CD14-positive monocyte (primary cell): ENCODE results near the gene EFHB. TPM values are rescaled to one million over a fixed set of nuclear protein-coding genes. Genes with fewer than 3 reads are reported as not detected.

Source experiments
- DNase-seq, 3 donors: peaks; one replicate each; pipeline ENCODE4 v3.0.0-alpha.2; 2011 to 2022
- H2AFZ ChIP-seq: 2 replicates; pipeline ENCODE4 v1.6.0; 2012; ENCODE audit warnings: mild to moderate bottlenecking, low read depth, low read length, inconsistent platforms; ENCODE audit not compliant: insufficient read depth, poor library complexity, severe bottlenecking
- H3K27ac ChIP-seq, 2 donors: 1 replicate in 1 of 2; 2 replicates in 1 of 2; pipeline ENCODE4 v1.5.1; 2012 to 2013; ENCODE audit warnings: low read length in 2 of 2, control low read depth in 1 of 2, inconsistent platforms in 1 of 2, low read depth in 1 of 2, mild to moderate bottlenecking in 1 of 2
- H3K27me3 ChIP-seq, 2 donors: one replicate each; pipeline versions ENCODE4 v1.6.0 to v1.6.1; 2011 to 2013; ENCODE audit warnings: low read length in 2 of 2; ENCODE audit not compliant: control insufficient read depth in 2 of 2, insufficient read depth in 2 of 2
- H3K36me3 ChIP-seq, 2 donors: replicated peaks in 1 of 2; 1 replicate in 1 of 2; 2 replicates in 1 of 2; pipeline versions ENCODE4 v1.5.1 to v1.6.1; 2012 to 2013; ENCODE audit warnings: low read length in 2 of 2, control low read depth in 1 of 2, inconsistent platforms in 1 of 2, mild to moderate bottlenecking in 1 of 2; ENCODE audit not compliant: insufficient read depth in 2 of 2, control insufficient read depth in 1 of 2
- H3K4me1 ChIP-seq, 2 donors: 1 replicate in 1 of 2; 2 replicates in 1 of 2; pipeline versions ENCODE4 v1.5.1 to v1.6.1; 2012 to 2013; ENCODE audit warnings: low read length in 2 of 2, control low read depth in 1 of 2, inconsistent platforms in 1 of 2, mild to moderate bottlenecking in 1 of 2, moderate library complexity in 1 of 2; ENCODE audit not compliant: insufficient read depth in 2 of 2, control insufficient read depth in 1 of 2
- H3K4me2 ChIP-seq: replicated peaks from 2 replicates; pipeline ENCODE3; 2012; ENCODE audit warnings: low read length, moderate library complexity, mild to moderate bottlenecking; ENCODE audit not compliant: poor library complexity, severe bottlenecking; ENCODE audit errors: extremely low read depth
- H3K4me3 ChIP-seq, 3 experiments: fragments of 200-600 bp in 1 of 3; sonication (generic) in 1 of 3; replicated peaks in 1 of 3; 1 replicate in 2 of 3; 2 replicates in 1 of 3; pipeline ENCODE4 v1.5.1; 2011 to 2013; ENCODE audit warnings: low read length in 3 of 3, mild to moderate bottlenecking in 3 of 3, control low read depth in 2 of 3, low read depth in 2 of 3, inconsistent platforms in 1 of 3, moderate library complexity in 1 of 3
- H3K79me2 ChIP-seq: 2 replicates; pipeline ENCODE4 v1.6.0; 2012; ENCODE audit warnings: mild to moderate bottlenecking, control low read depth, inconsistent platforms, low read length, moderate library complexity; ENCODE audit not compliant: insufficient read depth
- H3K9ac ChIP-seq: 2 replicates; pipeline ENCODE4 v1.6.0; 2017; ENCODE audit warnings: low read length, mild to moderate bottlenecking; ENCODE audit not compliant: insufficient read depth, poor library complexity, severe bottlenecking
- H3K9me3 ChIP-seq, 2 donors: replicated peaks in 1 of 2; 1 replicate in 1 of 2; 2 replicates in 1 of 2; pipeline versions ENCODE4 v1.5.1 to v1.6.1; 2012 to 2013; ENCODE audit warnings: low read length in 2 of 2, control low read depth in 1 of 2; ENCODE audit not compliant: control insufficient read depth in 1 of 2, insufficient read depth in 1 of 2
- H4K20me1 ChIP-seq: 2 replicates; pipeline ENCODE4 v1.6.0; 2012; ENCODE audit warnings: mild to moderate bottlenecking, low read length, control low read depth, moderate library complexity; ENCODE audit not compliant: insufficient read depth
- H3K27ac Mint-ChIP-seq, 7 donors: one replicate each; pipeline ENCODE4 v1.8.0; 2020; ENCODE audit warnings: mild to moderate bottlenecking in 7 of 7, mixed read lengths in 7 of 7, moderate library complexity in 6 of 7, inconsistent platforms in 2 of 7
- H3K27me3 Mint-ChIP-seq, 3 donors: one replicate each; pipeline ENCODE4 v1.8.0; 2021 to 2022; ENCODE audit warnings: low read depth in 3 of 3, mild to moderate bottlenecking in 3 of 3, mixed read lengths in 3 of 3, moderate library complexity in 3 of 3, inconsistent platforms in 1 of 3
- H3K36me3 Mint-ChIP-seq, 2 donors: one replicate each; pipeline ENCODE4 v1.8.0; 2020; ENCODE audit warnings: mixed read lengths in 2 of 2, inconsistent platforms in 1 of 2, mild to moderate bottlenecking in 1 of 2
- H3K4me1 Mint-ChIP-seq: one replicate; pipeline ENCODE4 v1.8.0; 2020; ENCODE audit warnings: mild to moderate bottlenecking, mixed read lengths
- H3K4me3 Mint-ChIP-seq, 2 donors: one replicate each; pipeline ENCODE4 v1.8.0; 2020; ENCODE audit warnings: mild to moderate bottlenecking in 2 of 2, mixed read lengths in 2 of 2, moderate library complexity in 1 of 2
- H3K9me3 Mint-ChIP-seq, 7 donors: one replicate each; pipeline ENCODE4 v1.8.0; 2020 to 2022; ENCODE audit warnings: mixed read lengths in 7 of 7, mild to moderate bottlenecking in 6 of 7, moderate library complexity in 6 of 7, inconsistent platforms in 2 of 7
- CTCF ChIP-seq: fragments of 200-600 bp; IDR thresholded peaks from one replicate; pipeline ENCODE4 v1.8.0; 2022; ENCODE audit warnings: antibody characterized with exemption, mild to moderate bottlenecking
- WGBS: methylation state at CpG from one replicate; pipeline ENCODE4 v1.1.5; 2013; ENCODE audit warnings: missing lambda C conversion rate; ENCODE audit not compliant: insufficient coverage; 5-methylcytosine and 5-hydroxymethylcytosine counted together
- intact Hi-C, 2 donors: fragments of 100-400 bp; cut with micrococcal nuclease; formaldehyde crosslinking; loops; one replicate each; pipeline versions ENCODE4 v1.15.0 to v1.15.1; 2023
- polyA plus RNA-seq, 3 donors: library from polyadenylated mRNA; depleted of rRNA in 1 of 3; unstranded in 2 of 3; stranded (reverse) in 1 of 3; fragments of 300-500 nt in 2 of 3; fragments of >200 nt in 1 of 3; fragmentation: Illumina TruSeq in 2 of 3; gene quantifications; 1 replicate in 2 of 3; 2 replicates in 1 of 3; pipeline ENCODE4 v1.2.3, GENCODE V29; 2012 to 2021

EFHB gene
- polyA plus RNA-seq, 3 donors = 0.16 to 0.80 (median 0.73) TPM

GRCh38 chr3:19954676-19955075 lies 20.7 kb upstream of the EFHB start:
- Mint-ChIP-seq H3K27ac (peak overlapping the region in 3 of 7 donors; percentile 5 to 86 (median 33)), H3K36me3 (peaks cover 43 to 66% of the 10 kb centered on the region in 2 donors)
- 100% methylated on average over 2 of the region's 4 CpGs for WGBS

GRCh38 chr3:19950316-19950715 lies 16.3 kb upstream of the EFHB start:
- Mint-ChIP-seq H3K36me3 (peaks cover 25 to 37% of the 10 kb centered on the region in 2 donors), H3K9me3 (peaks cover 0 to 2% (median 0%) of the 10 kb centered on the region in 7 donors), H3K4me3 (no peak overlapping the region), H3K27ac (no peak overlapping the region), H3K27me3 (no peaks in the 10 kb centered on the region), H3K4me1 (peaks cover 37% of the 10 kb centered on the region)
- H3K79me2 ChIP-seq = peaks cover 80% of the 10 kb centered on the region
- peaks cover 20 to 32% of the 10 kb centered on the region in 2 donors for H3K4me1 ChIP-seq
- no peak overlapping the region for H3K27ac ChIP-seq
- no peaks in the 10 kb centered on the region for H3K9me3 ChIP-seq
- no peak overlapping the region for H3K4me2 ChIP-seq
- peaks cover 75% of the 10 kb centered on the region for H4K20me1 ChIP-seq
- DNase-seq = no peak
- H3K36me3 ChIP-seq = peaks cover 42 to 51% of the 10 kb centered on the region in 2 donors
- intact Hi-C loops = no loop called here
- no peak overlapping the region for H3K9ac ChIP-seq
- no peak overlapping the region for H3K4me3 ChIP-seq
- no peaks in the 10 kb centered on the region for H3K27me3 ChIP-seq
- no peak for TF ChIP-seq CTCF
- no peak overlapping the region for H2AFZ ChIP-seq
- WGBS = 100% methylated on average over 1 of the region's 2 CpGs

More at GRCh38 chr3:19954676-19955075, 20.7 kb upstream of the EFHB start:
- H4K20me1 ChIP-seq = peaks cover 99% of the 10 kb centered on the region
- no peak overlapping the region for H3K4me2 ChIP-seq
- H3K36me3 ChIP-seq = peaks cover 51 to 87% of the 10 kb centered on the region in 2 donors
- intact Hi-C loops = no loop called here
- peaks cover 0 to 4% of the 10 kb centered on the region in 2 donors for H3K4me1 ChIP-seq
- H3K9me3 ChIP-seq = no peaks in the 10 kb centered on the region
- H3K27ac ChIP-seq = no peak overlapping the region
- peaks cover 96% of the 10 kb centered on the region for H3K79me2 ChIP-seq
- H3K4me3 ChIP-seq = no peak overlapping the region
- H3K4me1 Mint-ChIP-seq = peaks cover 12% of the 10 kb centered on the region
- H3K9me3 Mint-ChIP-seq = no peaks in the 10 kb centered on the region
- no peak overlapping the region for H3K4me3 Mint-ChIP-seq
- no peak overlapping the region for H3K9ac ChIP-seq
- H2AFZ ChIP-seq = no peak overlapping the region
- DNase-seq = no peak
- TF ChIP-seq CTCF = no peak
- no peaks in the 10 kb centered on the region for H3K27me3 Mint-ChIP-seq
- no peaks in the 10 kb centered on the region for H3K27me3 ChIP-seq
